G401 (cell line): ENCODE measurements around the gene B4GALNT4. TPM values are rescaled to one million over a fixed set of nuclear protein-coding genes. Genes with fewer than 3 reads are reported as not detected.
"Not testable (repeated sequence)": the region's sequence is repeated elsewhere in the genome, so short reads cannot be mapped to it uniquely, and the experiment has no call there.

ENCODE experiments used
- DNase-seq: peaks from one replicate; pipeline ENCODE4 v3.0.0-alpha.2; 2015; ENCODE audit warnings: low spot score
- in situ Hi-C: cut with HindIII; loops from 2 replicates; pipeline ENCODE4 v1.10.0; 2016; ENCODE audit warnings: low sequenced_read_pairs, mixed read lengths
- total RNA-seq: library from RNA; depleted of rRNA; stranded (reverse); fragments of >200 nt; shearing (Covaris generic); gene quantifications from 2 replicates; pipeline ENCODE4 v1.2.3, GENCODE V29; 2014

The B4GALNT4 gene
- total RNA-seq, 1 experiment from 2014 or later = 32.1 TPM

GRCh38 chr11:401196-401595 lies 31.9 kb downstream of the B4GALNT4 start:
- in situ Hi-C loops, DNase-seq: not testable (repeated sequence)

GRCh38 chr11:403021-403760 lies 33.9 kb downstream of the B4GALNT4 start:
- no peak for DNase-seq
- in situ Hi-C loops = no loop called here

- in situ Hi-C loops = no loop called here
- DNase-seq = no peak
These were observed 34.6 kb downstream of the B4GALNT4 start for GRCh38 chr11:403761-404431.

GRCh38 chr11:404551-405264 lies 35.4 kb downstream of the B4GALNT4 start:
- in situ Hi-C loops = no loop called here
- DNase-seq = no peak

GRCh38 chr11:405323-405953 lies 36.1 kb downstream of the B4GALNT4 start:
- in situ Hi-C loops = no loop called here
- peak; percentile 19 for DNase-seq

- no peak for DNase-seq
- in situ Hi-C loops = no loop called here
These were observed 36.9 kb downstream of the B4GALNT4 start for GRCh38 chr11:405954-406795.

- no peak for DNase-seq
- in situ Hi-C loops = no loop called here
These were observed 37.7 kb downstream of the B4GALNT4 start for GRCh38 chr11:406796-407650.

DNA sequence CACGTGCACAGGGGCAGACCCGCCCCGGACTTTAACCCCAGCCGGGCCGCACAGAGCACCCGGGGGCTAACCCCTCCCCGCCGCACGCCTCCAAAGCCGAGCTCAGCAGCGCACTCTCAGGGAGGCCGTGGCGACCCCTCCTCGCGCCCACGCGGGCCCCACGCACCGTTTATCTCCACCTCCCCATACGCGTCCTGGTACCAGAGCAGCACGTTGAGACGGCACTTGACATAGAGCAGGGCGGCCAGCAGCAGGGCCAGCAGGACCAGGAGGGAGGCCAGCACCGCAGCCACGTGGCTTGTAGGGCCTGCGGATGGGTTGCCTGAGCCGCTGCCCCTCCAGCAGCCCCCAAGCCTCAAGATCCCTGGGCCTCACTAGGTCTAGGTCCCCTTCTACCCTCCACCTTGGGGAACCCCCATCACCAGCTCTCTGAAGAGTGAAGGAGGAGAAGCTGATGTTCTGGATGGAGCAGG lies 38.4 kb downstream of the B4GALNT4 start:
- no peak for DNase-seq
- in situ Hi-C loops = no loop called here

DNA sequence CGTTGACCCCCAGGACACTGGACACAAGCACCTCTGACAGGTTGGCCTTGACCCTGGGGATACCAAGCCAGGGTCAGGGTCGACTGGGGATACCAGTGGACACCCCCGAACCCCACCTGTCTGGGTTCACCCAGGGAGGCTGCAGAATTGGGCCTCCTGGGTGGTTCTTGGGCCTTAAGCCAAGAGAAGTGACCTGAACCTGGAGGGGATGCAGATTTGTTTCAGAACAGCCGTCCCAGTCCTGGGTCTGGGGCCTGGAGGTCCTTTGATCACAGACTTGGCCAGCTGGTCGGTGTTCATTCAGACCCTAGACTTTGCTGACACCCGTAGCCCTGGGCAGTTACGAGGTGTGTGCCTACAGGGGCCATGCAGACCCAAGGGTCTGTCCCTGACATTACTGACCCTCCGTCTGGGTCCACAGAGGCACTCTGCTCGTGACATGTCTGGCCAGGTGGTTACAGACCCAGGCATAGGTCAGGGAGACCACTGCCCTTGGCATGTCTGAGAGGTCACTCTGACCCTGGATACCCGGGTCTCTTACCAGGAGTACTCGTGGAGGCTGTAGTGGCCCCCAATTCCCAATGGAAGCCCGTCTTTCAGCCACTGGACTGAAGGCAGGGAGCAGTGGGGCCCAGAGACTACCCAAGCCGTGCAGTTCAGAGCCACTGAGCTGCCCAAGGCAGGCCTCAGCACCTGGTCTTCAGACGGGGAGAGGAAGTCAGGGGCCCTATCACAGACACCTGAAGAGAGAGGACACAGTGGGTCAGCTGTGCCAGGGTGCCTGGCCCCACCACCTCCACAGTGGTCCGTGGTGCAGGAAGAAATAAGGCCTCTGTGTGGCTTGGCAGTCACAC lies 39.1 kb downstream of the B4GALNT4 start:
- no peak for DNase-seq
- in situ Hi-C loops = no loop called here

GRCh38 chr11:409008-409599 lies 39.8 kb downstream of the B4GALNT4 start:
- in situ Hi-C loops = no loop called here
- no peak for DNase-seq

GRCh38 chr11:409600-410483 lies 40.5 kb downstream of the B4GALNT4 start:
- in situ Hi-C loops = no loop called here
- no peak for DNase-seq

DNA sequence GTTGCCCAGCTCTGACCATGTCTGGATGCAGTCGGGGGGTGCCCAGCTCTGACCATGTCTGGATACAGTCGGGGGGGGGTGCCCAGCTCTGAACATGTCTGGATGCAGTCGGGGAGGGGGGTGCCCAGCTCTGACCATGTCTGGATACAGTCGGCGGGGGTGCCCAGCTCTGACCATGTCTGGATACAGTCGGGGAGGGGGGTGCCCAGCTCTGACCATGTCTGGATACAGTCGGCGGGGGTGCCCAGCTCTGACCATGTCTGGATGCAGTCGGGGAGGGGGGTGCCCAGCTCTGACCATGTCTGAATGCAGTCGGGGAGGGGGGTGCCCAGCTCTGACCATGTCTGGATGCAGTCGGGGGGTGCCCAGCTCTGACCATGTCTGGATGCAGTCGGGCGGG lies 41.4 kb downstream of the B4GALNT4 start:
- DNase-seq, in situ Hi-C loops: not testable (repeated sequence)

GRCh38 chr11:411520-411919 lies 42.2 kb downstream of the B4GALNT4 start:
- in situ Hi-C loops = not testable (repeated sequence)

GRCh38 chr11:412641-413119 lies 43.4 kb downstream of the B4GALNT4 start:
- DNase-seq = no peak
- in situ Hi-C loops = no loop called here

More at GRCh38 chr11:411520-411919, 42.2 kb downstream of the B4GALNT4 start:
- not testable (repeated sequence) for DNase-seq
